HepG2 (cell line): Measurements from ENCODE around the gene ABHD12. TPM values are rescaled to one million over a fixed set of nuclear protein-coding genes. Genes with fewer than 3 reads are reported as not detected.
A peak's percentile ranks its signal among the peaks of the same experiment; 100 is the strongest.

Source experiments
- ATRX ChIP-seq: sonication (generic); formaldehyde crosslinking; IDR thresholded peaks from 2 replicates; pipeline ENCODE4 v1.4.0; 2020; ENCODE audit warnings: missing genetic modification reagents, borderline replicate concordance
- EEA1 ChIP-seq: sonication (generic); formaldehyde crosslinking; IDR thresholded peaks from 2 replicates; pipeline ENCODE4 v1.5.1; 2020; ENCODE audit warnings: mild to moderate bottlenecking, missing genetic modification reagents, borderline replicate concordance
- HMGA1 ChIP-seq: sonication (generic); formaldehyde crosslinking; conservative IDR thresholded peaks from 2 replicates; pipeline ENCODE4 v1.4.0; 2020; ENCODE audit warnings: missing genetic modification reagents
- MEIS1 ChIP-seq: sonication (generic); formaldehyde crosslinking; IDR thresholded peaks from 2 replicates; pipeline ENCODE4 v1.9.0; 2021; ENCODE audit warnings: mild to moderate bottlenecking, missing genetic modification reagents, moderate library complexity, borderline replicate concordance
- MXI1 ChIP-seq: IDR thresholded peaks from 3 replicates; pipeline ENCODE4 v1.6.1; 2012; ENCODE audit warnings: low read depth, low read length, inconsistent platforms, borderline replicate concordance
- RAD21 ChIP-seq: fragments of 450-650 bp; formaldehyde crosslinking; IDR thresholded peaks from 2 replicates; pipeline ENCODE4 v1.5.0; 2020; ENCODE audit warnings: mild to moderate bottlenecking
- SMARCE1 ChIP-seq: fragments of 450-650 bp; IDR thresholded peaks from 2 replicates; pipeline ENCODE4 v1.6.1; 2017; ENCODE audit warnings: borderline replicate concordance
- SP140L ChIP-seq: sonication (generic); formaldehyde crosslinking; IDR thresholded peaks from 2 replicates; pipeline ENCODE4 v1.4.0; 2020; ENCODE audit warnings: missing genetic modification reagents, borderline replicate concordance
- ZBTB2 ChIP-seq: sonication (generic); formaldehyde crosslinking; IDR thresholded peaks from 2 replicates; pipeline ENCODE4 v1.8.0; 2022; ENCODE audit warnings: low read depth, missing genetic modification reagents
- ZC3H13 ChIP-seq: sonication (generic); formaldehyde crosslinking; IDR thresholded peaks from 2 replicates; pipeline ENCODE4 v1.8.1; 2023; ENCODE audit warnings: mild to moderate bottlenecking, missing genetic modification reagents, moderate library complexity
- ZFYVE20 ChIP-seq: sonication (generic); formaldehyde crosslinking; IDR thresholded peaks from 2 replicates; pipeline ENCODE4 v1.8.0; 2023; ENCODE audit warnings: low read depth, mild to moderate bottlenecking, moderate library complexity, missing genetic modification reagents, borderline replicate concordance
- ZNF263 ChIP-seq: sonication (generic); formaldehyde crosslinking; IDR thresholded peaks from 2 replicates; pipeline ENCODE4 v1.4.0; 2020; ENCODE audit warnings: missing genetic modification reagents
- ZNF510 ChIP-seq: sonication (generic); formaldehyde crosslinking; IDR thresholded peaks from 2 replicates; pipeline ENCODE4 v1.4.0; 2020; ENCODE audit warnings: low read depth, mild to moderate bottlenecking, missing genetic modification reagents
- ZNF609 ChIP-seq: sonication (generic); formaldehyde crosslinking; IDR thresholded peaks from 2 replicates; pipeline ENCODE4 v1.4.0; 2020; ENCODE audit warnings: mild to moderate bottlenecking, missing genetic modification reagents, borderline replicate concordance
- ZNF644 ChIP-seq: IDR thresholded peaks from 2 replicates; pipeline ENCODE4 v1.6.1; 2016; ENCODE audit warnings: low read depth
- ZNF720 ChIP-seq: sonication (generic); formaldehyde crosslinking; IDR thresholded peaks from 2 replicates; pipeline ENCODE4 v1.4.0; 2020; ENCODE audit warnings: missing genetic modification reagents
- ZNF770 ChIP-seq: sonication (generic); formaldehyde crosslinking; IDR thresholded peaks from 2 replicates; pipeline ENCODE4 v1.5.0; 2020; ENCODE audit warnings: mild to moderate bottlenecking, missing genetic modification reagents
- ZNF790 ChIP-seq: sonication (generic); formaldehyde crosslinking; IDR thresholded peaks from 2 replicates; pipeline ENCODE4 v1.8.0; 2022; ENCODE audit warnings: missing genetic modification reagents, mild to moderate bottlenecking, borderline replicate concordance
- ZSCAN20 ChIP-seq: sonication (generic); formaldehyde crosslinking; IDR thresholded peaks from 2 replicates; pipeline ENCODE4 v1.4.0; 2020; ENCODE audit warnings: missing genetic modification reagents, mild to moderate bottlenecking, borderline replicate concordance
- ZZZ3 ChIP-seq: sonication (generic); formaldehyde crosslinking; IDR thresholded peaks from 2 replicates; pipeline ENCODE4 v1.4.0; 2020; ENCODE audit warnings: missing genetic modification reagents, mild to moderate bottlenecking, borderline replicate concordance
- polyA plus RNA-seq, 8 experiments: library from polyadenylated mRNA; depleted of rRNA in 3 of 8; stranded (reverse) in 7 of 8; unstranded in 1 of 8; fragments of >200 nt; fragmentation: Illumina TruSeq in 4 of 8; extraction: Trizol in 4 of 8; gene quantifications; 2 replicates each; pipeline versions ENCODE4 v1.2.1 to v1.2.3, GENCODE V29; 2011 to 2016; ENCODE audit warnings: low read depth in 4 of 8, missing spikeins in 1 of 8, mixed read lengths in 1 of 8; ENCODE audit not compliant: insufficient read depth in 1 of 8
- total RNA-seq, 5 experiments: library from RNA; depleted of rRNA; stranded (reverse); fragments of >200 nt; fragmentation: Illumina TruSeq; extraction: Trizol; gene quantifications; 2 replicates each; pipeline ENCODE4 v1.2.3, GENCODE V29; 2016; ENCODE audit warnings: low read depth in 1 of 5

Gene ABHD12
- total and polyA plus RNA-seq, 2 of the 13 experiments (the other 11 are each of a cell fraction or from before 2014, with no cell fraction given), result 23.5 to 72.1 TPM

GRCh38 chr20:25407311-25408169, 16.9 kb upstream of the ABHD12 start, which contains the start of gene GINS1 (continued):
- TF ChIP-seq ZSCAN20 (CRISPR knock-in tag) (peak; percentile 99), HMGA1 (no peak), ZFYVE20 (peak; percentile 95; the same call in 1 of the 2 replicates), ZNF510 (CRISPR knock-in tag) (peak; percentile 98), ZNF644 (CRISPR knock-in tag) (peak; percentile 66; the same call in 1 of the 2 replicates), ZC3H13 (peak; percentile 98), MEIS1 (CRISPR knock-in tag) (peak; percentile 88; the same call in 1 of the 2 replicates), EEA1 (CRISPR knock-in tag) (peak; percentile 98), ZZZ3 (CRISPR knock-in tag) (peak; percentile 93; the same call in 1 of the 2 replicates), ZNF609 (CRISPR knock-in tag) (peak; percentile 89), ZNF770 (CRISPR knock-in tag) (peak; percentile 93), ATRX (CRISPR knock-in tag) (no peak), ZNF263 (CRISPR knock-in tag) (peak; percentile 82), SP140L (CRISPR knock-in tag) (peak; percentile 97), ZNF720 (CRISPR knock-in tag) (no peak), RAD21 (CRISPR knock-in tag) (peak; percentile 48; the same call in 1 of the 2 replicates), MXI1 (peak; percentile 87; the same call in 2 of the 3 replicates), ZBTB2 (CRISPR knock-in tag) (peak; percentile 95), ZNF790 (peak; percentile 95), SMARCE1 (no peak)
